GM19035 (cell line): ENCODE measurements around the gene C6orf89.
"Not testable (repeated sequence)": the region's sequence is repeated elsewhere in the genome, so short reads cannot be mapped to it uniquely, and the experiment has no call there.

Source experiments
- ATAC-seq: cut with Tn5 transposase; IDR thresholded peaks from one replicate; pipeline ENCODE4 v1.9.1; 2021; ENCODE audit not compliant: unreplicated experiment

The C6orf89 gene

GRCh38 chr6:36886950-36887618 is 1.3 kb downstream of the C6orf89 start:
- ATAC-seq = no peak

DNA sequence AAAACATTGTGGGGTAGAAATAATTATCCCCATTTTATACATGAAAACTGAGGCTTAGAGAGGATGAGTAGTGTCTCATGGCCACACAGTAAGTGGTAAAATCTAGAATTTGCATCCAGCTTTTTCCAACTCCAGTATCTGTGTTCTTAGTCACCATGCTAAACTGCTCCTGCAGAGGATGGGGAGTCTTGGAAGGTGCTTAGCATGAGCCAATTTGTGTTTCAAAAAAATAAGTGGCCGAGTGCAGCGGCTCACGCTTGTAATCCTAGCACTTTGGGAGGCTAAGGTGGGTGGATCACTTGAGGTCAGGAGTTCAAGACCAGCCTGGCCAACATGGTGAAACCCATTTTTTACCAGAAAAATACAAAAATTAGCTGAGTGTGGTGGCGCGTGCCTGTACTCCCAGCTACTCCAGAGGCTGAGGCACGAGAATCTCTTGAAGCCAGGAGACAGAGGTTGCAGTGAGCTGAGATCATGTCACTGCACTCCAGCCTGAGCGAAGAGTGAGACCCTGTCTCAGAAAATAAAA is 2.4 kb downstream of the C6orf89 start:
- ATAC-seq = no peak

- no peak for ATAC-seq
Measured at GRCh38 chr6:36888654-36889481, 3.1 kb downstream of the C6orf89 start.

GRCh38 chr6:36890112-36890663 is 4.4 kb downstream of the C6orf89 start:
- no peak for ATAC-seq

GRCh38 chr6:36891153-36891552 is 5.4 kb downstream of the C6orf89 start:
- ATAC-seq = not testable (repeated sequence)

DNA sequence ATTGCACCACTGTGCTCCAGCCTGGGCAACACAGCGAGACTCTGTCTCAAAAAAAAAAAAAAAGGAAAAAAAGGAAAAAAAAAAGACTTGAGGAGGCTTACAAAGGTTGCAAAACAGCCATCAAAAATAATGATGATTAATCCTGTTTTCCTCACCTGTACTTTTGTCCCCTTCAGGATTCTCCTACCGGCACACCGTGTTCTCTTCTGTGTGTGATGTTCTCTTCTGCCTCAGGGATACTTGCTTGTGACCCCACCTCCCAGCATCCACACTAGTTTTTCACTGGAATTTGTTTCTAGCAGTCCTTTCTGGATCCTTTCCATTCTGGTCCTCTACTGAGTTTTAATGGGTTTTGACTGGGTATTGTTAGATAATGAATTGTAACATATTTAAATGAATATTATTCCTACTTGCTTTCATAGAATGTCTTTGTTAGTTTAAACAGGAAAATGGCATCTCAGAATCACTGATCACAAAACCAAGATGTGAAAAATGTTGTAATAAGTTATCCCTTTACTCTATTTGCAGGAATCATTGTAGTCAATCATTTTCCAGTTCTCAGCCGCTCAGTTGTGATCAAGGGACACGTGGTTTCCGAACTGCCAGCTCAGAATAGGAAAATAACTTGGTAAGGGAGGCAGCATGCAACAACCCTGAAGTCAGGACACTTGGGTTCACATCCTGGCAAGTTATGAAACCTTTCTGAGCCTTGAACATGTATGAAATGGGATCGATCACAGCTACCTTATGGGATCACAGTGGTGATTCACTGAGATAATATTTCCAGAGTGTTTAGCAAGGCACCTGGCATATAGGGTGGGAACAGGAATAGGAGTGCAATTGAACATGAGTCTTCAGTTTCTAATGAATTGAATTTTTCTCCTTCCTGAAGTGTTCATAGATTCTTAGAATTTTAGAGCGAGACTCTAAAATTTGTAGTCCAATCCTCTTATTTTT is 8.5 kb downstream of the C6orf89 start:
- ATAC-seq = no peak

DNA sequence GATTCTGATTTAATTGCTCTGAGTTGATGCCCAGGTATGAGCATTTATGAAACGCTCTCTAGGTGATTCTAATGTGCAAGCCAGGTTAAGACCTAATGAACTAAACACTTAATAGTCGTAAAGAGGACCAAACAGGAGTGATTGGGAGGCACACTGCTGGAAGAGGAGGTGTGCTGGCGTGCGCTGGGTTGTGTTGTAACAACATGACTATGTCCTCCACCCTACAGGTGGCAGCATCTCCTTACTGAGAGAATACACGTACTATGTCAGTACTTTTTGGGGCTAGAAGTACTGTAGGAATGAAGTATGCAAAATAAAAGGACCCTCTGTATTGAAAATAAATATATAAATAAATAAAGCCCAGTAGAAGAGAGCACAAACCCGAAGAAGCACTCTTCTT is 11.9 kb downstream of the C6orf89 start:
- no peak for ATAC-seq

GRCh38 chr6:36904114-36904513 is 18.4 kb downstream of the C6orf89 start:
- ATAC-seq = no peak

DNA sequence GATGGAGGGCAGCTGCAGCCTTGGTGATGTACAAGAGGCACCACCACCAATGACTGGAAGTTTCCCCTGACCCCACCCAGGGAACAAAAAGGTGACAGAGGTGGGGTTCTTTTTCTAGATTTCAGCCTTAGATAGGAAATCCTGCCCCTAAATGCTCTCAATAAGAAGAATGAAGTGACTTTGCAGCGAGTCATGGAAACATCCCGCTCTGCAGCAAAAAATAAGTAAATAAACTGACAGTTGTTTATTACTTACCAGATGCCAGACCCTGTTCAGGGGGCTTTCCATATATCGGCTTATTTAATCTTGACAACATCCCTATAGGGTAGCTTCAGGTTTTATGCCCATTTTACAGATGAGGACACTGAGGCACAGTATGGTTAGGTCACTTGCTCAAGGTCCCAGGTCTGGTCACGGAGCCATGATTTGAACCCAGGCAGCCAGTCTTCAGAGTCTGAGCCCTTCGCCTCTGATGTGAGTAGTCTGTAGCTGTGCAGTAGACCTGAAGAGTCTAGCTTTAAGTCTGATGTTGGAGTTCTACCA is 19.2 kb downstream of the C6orf89 start:
- ATAC-seq = no peak

- no peak for ATAC-seq
Measured at GRCh38 chr6:36906539-36907325, 21.0 kb downstream of the C6orf89 start.

GRCh38 chr6:36907781-36908180 is 22.0 kb downstream of the C6orf89 start:
- no peak for ATAC-seq

DNA sequence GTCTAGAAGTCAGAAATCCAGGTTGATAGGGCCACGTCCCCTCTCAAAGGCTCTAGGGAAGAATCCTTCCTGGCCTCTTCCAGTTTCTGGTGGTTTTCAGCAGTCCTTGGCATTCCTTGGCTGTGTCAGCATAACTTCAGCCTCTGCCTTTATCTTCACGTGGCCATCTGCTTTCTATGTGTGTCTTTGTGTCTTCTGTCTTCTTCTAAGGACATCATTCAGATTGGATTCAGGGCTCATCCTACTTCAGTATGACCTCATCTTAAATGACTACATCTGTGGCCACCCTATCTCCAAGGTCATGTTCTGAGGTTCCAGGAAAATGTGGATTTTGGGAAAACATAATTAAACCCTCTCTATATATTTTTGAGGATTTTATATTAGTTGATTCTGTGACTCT is 23.0 kb downstream of the C6orf89 start:
- no peak for ATAC-seq

GRCh38 chr6:36912030-36912454 is 26.3 kb downstream of the C6orf89 start:
- peak; percentile 30 for ATAC-seq

- ATAC-seq = peak; percentile 81
Measured at GRCh38 chr6:36912586-36912985, 26.8 kb downstream of the C6orf89 start.

DNA sequence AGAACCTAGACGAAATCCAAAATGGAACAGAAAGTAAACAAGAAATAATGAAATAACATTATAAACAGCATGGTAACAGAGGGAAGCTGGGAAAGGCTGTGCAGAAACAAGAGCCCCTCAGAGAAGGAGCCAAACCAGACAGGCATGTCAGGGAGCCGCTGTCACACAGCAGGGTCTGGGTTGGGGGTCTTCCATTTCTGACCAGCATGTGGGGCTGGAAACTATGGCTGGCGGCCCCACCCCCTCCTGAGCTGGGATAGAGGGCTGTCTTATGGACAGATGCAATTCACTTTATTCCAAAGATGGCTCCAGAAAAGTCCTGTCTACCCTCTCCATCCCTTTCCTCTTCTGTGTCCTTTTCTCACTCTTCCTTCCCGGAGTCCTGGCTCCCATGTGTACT is 27.3 kb downstream of the C6orf89 start:
- peak; percentile 14 for ATAC-seq

GRCh38 chr6:36914227-36914794 is 28.6 kb downstream of the C6orf89 start:
- ATAC-seq = no peak

- no peak for ATAC-seq
Measured at GRCh38 chr6:36915599-36915998, 29.8 kb downstream of the C6orf89 start.

GRCh38 chr6:36916126-36916525 is 30.4 kb downstream of the C6orf89 start:
- ATAC-seq = no peak

- ATAC-seq = no peak
Measured at GRCh38 chr6:36917541-36918193, 31.9 kb downstream of the C6orf89 start.
